ENCODE results near the gene PRKAB2.
"Not testable (repeated sequence)": the region's sequence is repeated elsewhere in the genome, so short reads cannot be mapped to it uniquely, and the experiment has no call there.

Gene PRKAB2

GRCh38 chr1:147109041-147109440 is 63.2 kb downstream of the PRKAB2 start:
- no peak for DNase-seq

- not testable (repeated sequence) for DNase-seq
Observed at GRCh38 chr1:147106407-147106881, 65.8 kb downstream of the PRKAB2 start.

- no peak for DNase-seq
Observed at GRCh38 chr1:147105909-147106308, 66.4 kb downstream of the PRKAB2 start.
